Measurements from ENCODE around the gene FBN2.

Gene FBN2

GRCh38 chr5:128572051-128572929 lies 34.2 kb upstream of the FBN2 start:
- TF ChIP-seq, protein P1, sequence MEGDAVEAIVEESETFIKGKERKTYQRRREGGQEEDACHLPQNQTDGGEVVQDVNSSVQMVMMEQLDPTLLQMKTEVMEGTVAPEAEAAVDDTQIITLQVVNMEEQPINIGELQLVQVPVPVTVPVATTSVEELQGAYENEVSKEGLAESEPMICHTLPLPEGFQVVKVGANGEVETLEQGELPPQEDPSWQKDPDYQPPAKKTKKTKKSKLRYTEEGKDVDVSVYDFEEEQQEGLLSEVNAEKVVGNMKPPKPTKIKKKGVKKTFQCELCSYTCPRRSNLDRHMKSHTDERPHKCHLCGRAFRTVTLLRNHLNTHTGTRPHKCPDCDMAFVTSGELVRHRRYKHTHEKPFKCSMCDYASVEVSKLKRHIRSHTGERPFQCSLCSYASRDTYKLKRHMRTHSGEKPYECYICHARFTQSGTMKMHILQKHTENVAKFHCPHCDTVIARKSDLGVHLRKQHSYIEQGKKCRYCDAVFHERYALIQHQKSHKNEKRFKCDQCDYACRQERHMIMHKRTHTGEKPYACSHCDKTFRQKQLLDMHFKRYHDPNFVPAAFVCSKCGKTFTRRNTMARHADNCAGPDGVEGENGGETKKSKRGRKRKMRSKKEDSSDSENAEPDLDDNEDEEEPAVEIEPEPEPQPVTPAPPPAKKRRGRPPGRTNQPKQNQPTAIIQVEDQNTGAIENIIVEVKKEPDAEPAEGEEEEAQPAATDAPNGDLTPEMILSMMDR (IDR thresholded peaks at IDR 0.05; ENCODE audit: control insufficient read depth, extremely low read depth, insufficient read depth), result no peak
- no peak for DNase-seq (ENCODE audit: low read depth)
- no peak overlapping the region for H3K4me3 ChIP-seq (ENCODE audit: low read depth, low read length)

- H3K4me3 ChIP-seq (ENCODE audit: low read depth, low read length), result no peak overlapping the region
- TF ChIP-seq, protein P1 (IDR thresholded peaks at IDR 0.05; ENCODE audit: control insufficient read depth, extremely low read depth, insufficient read depth), result no peak
- no peak for DNase-seq (ENCODE audit: low read depth)
These were observed 28.1 kb upstream of the FBN2 start for GRCh38 chr5:128566178-128566577.

- TF ChIP-seq, protein P1 (IDR thresholded peaks at IDR 0.05; ENCODE audit: control insufficient read depth, extremely low read depth, insufficient read depth), result no peak
- no peak for DNase-seq (ENCODE audit: low read depth)
These were observed 21.6 kb upstream of the FBN2 start for GRCh38 chr5:128559300-128560297.

DNA sequence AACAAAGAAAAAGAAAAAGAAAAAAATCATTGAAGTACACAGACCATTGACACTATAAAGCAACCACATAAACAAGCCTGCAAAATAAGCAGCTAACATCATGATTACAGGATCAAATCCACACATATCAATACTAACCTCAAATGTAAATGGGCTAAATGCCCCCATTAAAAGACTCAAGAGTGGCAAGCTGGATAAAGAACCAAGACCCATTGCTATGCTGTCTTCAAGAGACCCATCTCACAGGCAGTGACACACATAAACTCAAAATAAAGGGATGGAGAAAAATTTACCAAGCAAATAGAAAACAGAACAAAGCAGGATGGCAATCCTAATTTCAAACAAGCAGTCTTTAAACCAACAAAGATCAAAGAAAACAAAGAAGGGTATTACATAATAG lies 15.7 kb upstream of the FBN2 start:
- H3K4me3 ChIP-seq (ENCODE audit: low read depth, low read length), result no peak overlapping the region
- TF ChIP-seq, protein P1 (IDR thresholded peaks at IDR 0.05; ENCODE audit: control insufficient read depth, extremely low read depth, insufficient read depth), result no peak

More at GRCh38 chr5:128559300-128560297, 21.6 kb upstream of the FBN2 start:
- no peak overlapping the region for H3K4me3 ChIP-seq (ENCODE audit: low read depth, low read length)

GRCh38 chr5:128551476-128551875 lies 13.4 kb upstream of the FBN2 start:
- no peak overlapping the region for H3K4me3 ChIP-seq (ENCODE audit: low read depth, low read length)
- DNase-seq (ENCODE audit: low read depth), result no peak
- TF ChIP-seq, protein P1 (IDR thresholded peaks at IDR 0.05; ENCODE audit: control insufficient read depth, extremely low read depth, insufficient read depth), result no peak

More for the DNA sequence above, 15.7 kb upstream of the FBN2 start:
- DNase-seq (ENCODE audit: low read depth), result no peak

- H3K4me3 ChIP-seq (ENCODE audit: low read depth, low read length), result no peak overlapping the region
- TF ChIP-seq, protein P1 (IDR thresholded peaks at IDR 0.05; ENCODE audit: control insufficient read depth, extremely low read depth, insufficient read depth), result no peak
- no peak for DNase-seq (ENCODE audit: low read depth)
These were observed 11.5 kb upstream of the FBN2 start for GRCh38 chr5:128549496-128549895.
